Ectodermal cell (in vitro differentiated cells): ENCODE results near the gene ISG20.

Experiments used
- H3K27ac ChIP-seq: 2 replicates; pipeline ENCODE4 v1.7.0; 2013; ENCODE audit warnings: mild to moderate bottlenecking, low read depth, low read length; ENCODE audit not compliant: insufficient read depth, poor library complexity, severe bottlenecking
- H3K27me3 ChIP-seq: 2 replicates; pipeline ENCODE4 v1.7.0; 2013; ENCODE audit warnings: mild to moderate bottlenecking, low read length; ENCODE audit not compliant: insufficient read depth, control insufficient read depth, poor library complexity, severe bottlenecking
- H3K36me3 ChIP-seq: one replicate; pipeline ENCODE4 v1.7.0; 2013; ENCODE audit warnings: low read length; ENCODE audit not compliant: control insufficient read depth, insufficient read depth
- H3K4me1 ChIP-seq: one replicate; pipeline ENCODE4 v1.7.0; 2013; ENCODE audit warnings: low read length; ENCODE audit not compliant: control insufficient read depth, insufficient read depth
- H3K4me3 ChIP-seq: 2 replicates; pipeline ENCODE4 v1.7.0; 2013; ENCODE audit warnings: low read depth, low read length, control low read depth; ENCODE audit not compliant: insufficient read depth
- H3K9me3 ChIP-seq: 2 replicates; pipeline ENCODE4 v1.7.0; 2013; ENCODE audit warnings: mild to moderate bottlenecking, low read length, moderate library complexity; ENCODE audit not compliant: control insufficient read depth
- WGBS, 2 experiments: methylation state at CpG; one replicate each; pipeline ENCODE4 v1.1.7; 2013; ENCODE audit warnings: missing lambda C conversion rate in 2 of 2; 5-methylcytosine and 5-hydroxymethylcytosine counted together

Gene ISG20

DNA sequence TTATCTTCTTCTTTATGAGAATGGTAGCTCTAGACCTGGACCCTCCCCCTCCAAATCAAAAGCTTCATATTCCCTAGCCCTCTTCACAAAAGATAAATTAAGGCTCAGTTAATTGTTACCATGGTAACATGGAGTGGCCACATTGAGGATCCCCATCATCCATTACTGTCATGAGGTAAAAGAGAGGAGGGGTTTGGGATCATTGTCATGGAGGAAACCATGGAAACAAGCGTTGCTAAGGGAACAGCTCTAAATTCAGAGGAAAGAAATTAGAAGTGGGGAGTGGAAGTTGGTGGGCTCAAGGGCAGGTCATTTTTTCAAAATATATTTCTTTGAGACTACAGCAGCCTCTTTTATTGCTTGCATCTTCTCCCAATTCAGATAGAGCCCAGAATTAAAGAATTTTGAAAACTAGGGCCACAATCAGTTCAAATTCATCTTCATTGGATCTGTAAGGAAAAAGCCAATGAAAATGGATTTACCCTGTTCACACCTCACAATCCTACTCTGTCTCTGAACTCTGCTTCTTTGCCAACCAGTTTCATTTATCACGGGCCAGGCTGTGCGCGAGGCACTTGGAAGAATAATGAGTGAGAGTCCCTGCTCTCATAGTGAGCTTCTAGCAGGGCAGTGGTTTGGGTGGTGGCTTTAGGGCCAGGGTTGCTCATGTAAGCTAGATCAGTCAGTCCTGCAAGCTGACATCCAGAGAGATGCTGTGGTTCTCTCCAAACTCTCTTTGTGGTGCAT, 29.3 kb upstream of the ISG20 start:
- H3K36me3 ChIP-seq = no peaks in the 10 kb centered on the region
- H3K27ac ChIP-seq = no peak overlapping the region
- peaks cover 67% of the 10 kb centered on the region for H3K27me3 ChIP-seq
- peaks cover 40% of the 10 kb centered on the region for H3K4me1 ChIP-seq
- no peaks in the 10 kb centered on the region for H3K9me3 ChIP-seq
- H3K4me3 ChIP-seq = no peak overlapping the region
- 58 to 72% methylated on average over 4 of the region's 4 CpGs for WGBS, 2 experiments

DNA sequence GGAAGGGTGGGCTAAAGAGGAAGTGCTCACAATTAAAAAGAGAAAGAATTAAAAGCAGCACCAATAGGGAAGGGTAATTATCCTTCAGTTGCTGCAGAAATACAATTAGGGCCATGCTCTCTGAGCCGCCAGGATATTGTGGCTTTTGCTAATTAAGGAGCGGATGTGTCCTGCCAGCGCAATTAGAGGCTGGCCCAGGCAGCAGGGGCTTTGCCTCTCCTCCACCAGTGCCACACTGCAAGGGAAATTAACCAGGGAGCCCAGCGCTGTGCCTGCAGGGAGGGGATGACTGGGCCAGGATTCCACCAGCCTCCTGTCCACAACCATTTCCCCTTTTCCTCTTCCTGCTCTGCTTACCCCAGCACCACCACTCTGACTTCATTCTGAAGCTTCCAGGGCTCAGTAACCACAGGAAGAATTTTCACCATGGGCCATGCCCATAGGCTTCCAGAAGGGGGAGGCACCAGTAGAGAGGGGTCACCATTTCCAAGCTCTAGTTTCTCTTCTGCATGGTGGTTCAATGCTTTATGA, 28.1 kb upstream of the ISG20 start:
- H3K9me3 ChIP-seq = no peaks in the 10 kb centered on the region
- H3K4me1 ChIP-seq = peaks cover 28% of the 10 kb centered on the region
- 15 to 18% methylated on average over 4 of the region's 4 CpGs for WGBS, 2 experiments
- H3K27me3 ChIP-seq = peaks cover 54% of the 10 kb centered on the region
- H3K36me3 ChIP-seq = no peaks in the 10 kb centered on the region
- H3K27ac ChIP-seq = no peak overlapping the region
- no peak overlapping the region for H3K4me3 ChIP-seq

DNA sequence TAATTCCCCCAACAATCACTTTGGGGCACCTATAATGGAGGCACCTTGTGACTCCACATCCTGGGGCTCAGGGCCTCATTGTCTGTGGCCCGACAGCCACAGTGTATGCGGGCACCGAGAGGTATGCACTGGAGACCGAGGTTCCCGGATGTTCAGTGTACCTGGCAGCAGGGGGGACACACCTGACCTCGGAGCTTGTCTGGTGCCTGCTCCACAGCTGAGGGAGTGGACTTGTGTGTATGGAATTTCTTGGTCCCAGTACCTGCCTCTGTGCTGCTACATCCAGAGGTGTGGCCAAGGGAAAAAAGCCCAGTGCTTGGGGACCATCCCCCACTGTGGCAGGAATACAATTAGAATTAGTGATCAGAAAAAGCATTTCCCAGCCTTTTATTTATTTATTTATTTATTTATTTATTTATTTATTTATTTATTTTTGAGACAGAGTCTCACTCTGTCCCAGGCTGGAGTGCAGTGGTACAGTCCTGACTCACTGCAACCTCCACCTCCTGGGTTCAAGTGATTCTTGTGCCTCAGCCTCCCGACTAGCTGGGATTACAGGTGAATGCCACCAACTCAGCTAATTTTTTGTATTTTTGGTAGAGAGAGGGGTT, 26.5 kb upstream of the ISG20 start:
- 60 to 62% methylated on average over 7 of the region's 7 CpGs for WGBS, 2 experiments
- no peak overlapping the region for H3K27ac ChIP-seq
- no peaks in the 10 kb centered on the region for H3K36me3 ChIP-seq
- H3K4me1 ChIP-seq = peaks cover 22% of the 10 kb centered on the region
- H3K9me3 ChIP-seq = no peaks in the 10 kb centered on the region
- H3K4me3 ChIP-seq = no peak overlapping the region
- H3K27me3 ChIP-seq = peaks cover 39% of the 10 kb centered on the region

DNA sequence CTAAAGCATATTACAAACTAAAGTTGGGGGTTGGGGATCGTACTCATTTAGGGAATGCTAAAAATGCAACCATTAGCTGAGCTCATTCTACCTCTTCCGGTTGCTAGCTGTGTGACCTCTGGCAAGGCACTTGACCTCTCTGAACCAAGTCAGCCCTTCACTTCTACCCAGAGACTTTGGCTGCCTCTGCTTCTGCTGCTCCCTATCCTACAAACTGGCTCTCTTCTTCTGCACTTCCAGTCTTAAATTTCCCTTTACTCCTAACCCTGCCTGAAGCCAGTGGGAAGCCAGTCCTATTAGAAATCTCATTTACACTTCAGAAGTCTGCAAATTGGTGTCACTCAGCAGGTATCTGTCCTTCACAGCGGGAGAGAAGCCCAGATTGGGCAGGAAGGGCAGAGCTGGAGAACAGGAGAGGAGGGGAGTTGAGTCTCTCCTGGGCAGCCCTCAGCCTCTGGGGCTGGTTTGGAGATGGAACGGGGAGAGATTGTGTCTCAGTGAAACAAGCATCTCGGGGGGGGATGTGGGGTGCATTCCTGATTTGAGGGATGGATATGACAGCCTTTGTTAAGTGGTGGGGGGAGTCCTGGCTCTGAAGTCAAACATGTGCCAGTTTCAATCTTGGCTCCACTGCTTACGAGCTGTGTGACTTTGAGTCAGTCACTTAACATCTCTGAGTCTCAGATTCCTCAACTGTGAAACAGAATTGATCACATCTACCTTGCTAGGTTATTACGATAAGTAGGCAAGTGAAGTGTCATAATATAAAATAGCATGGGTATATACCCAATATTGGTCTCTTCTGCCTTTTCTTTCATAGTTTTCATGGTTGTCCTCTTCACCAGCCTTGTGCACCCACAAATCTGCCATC, 25.5 kb upstream of the ISG20 start:
- Histone ChIP-seq H3K4me1 (peaks cover 22% of the 10 kb centered on the region), H3K27ac (no peak overlapping the region), H3K4me3 (no peak overlapping the region), H3K9me3 (no peaks in the 10 kb centered on the region), H3K36me3 (no peaks in the 10 kb centered on the region), H3K27me3 (peaks cover 29% of the 10 kb centered on the region)
- 13 to 21% methylated on average over 6 to 7 of the region's 7 CpGs for WGBS, 2 experiments

DNA sequence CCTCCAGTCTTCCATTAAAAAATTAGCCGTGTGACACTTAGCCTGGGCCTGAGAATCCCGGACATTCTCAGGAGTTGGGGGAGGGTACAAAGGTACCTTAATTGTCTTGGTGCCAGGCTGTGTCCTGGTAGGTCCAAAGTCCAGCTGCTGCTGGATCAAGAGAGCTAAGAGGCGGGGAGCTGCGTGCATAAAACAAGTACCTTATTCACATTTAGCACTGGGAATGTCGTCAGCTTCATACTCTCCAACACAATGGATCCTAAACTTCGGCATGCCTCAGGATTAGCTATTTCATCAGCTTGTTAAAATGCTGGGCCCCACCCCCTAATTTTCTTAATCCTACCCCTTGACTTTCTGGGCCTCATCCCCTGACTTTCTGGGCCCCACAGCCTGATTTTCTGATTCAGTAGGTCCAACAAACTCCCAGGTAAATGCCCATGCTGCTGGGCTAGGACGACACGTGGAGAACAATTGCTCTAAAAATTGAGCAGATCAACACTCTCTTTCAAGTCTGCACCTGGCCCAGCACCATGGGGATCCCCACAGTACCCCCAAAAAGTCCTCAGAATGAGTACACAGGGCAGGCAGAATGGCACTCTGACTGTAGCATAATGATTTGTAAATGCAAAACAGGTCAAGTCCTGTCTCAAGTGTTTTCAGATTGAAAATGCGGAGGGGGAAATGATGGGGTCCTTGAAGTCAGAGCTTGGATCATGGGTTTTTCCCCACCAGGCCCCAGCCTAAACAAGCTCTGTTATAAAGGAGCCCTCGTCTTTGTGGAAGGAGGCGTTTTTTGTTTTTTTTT, 23.3 kb upstream of the ISG20 start:
- Histone ChIP-seq H3K4me1 (peaks cover 12% of the 10 kb centered on the region), H3K4me3 (no peak overlapping the region), H3K9me3 (no peaks in the 10 kb centered on the region), H3K27me3 (peaks cover 19% of the 10 kb centered on the region), H3K27ac (no peak overlapping the region), H3K36me3 (no peaks in the 10 kb centered on the region)
- WGBS, 2 experiments = 68 to 70% methylated on average over 11 of the region's 11 CpGs

DNA sequence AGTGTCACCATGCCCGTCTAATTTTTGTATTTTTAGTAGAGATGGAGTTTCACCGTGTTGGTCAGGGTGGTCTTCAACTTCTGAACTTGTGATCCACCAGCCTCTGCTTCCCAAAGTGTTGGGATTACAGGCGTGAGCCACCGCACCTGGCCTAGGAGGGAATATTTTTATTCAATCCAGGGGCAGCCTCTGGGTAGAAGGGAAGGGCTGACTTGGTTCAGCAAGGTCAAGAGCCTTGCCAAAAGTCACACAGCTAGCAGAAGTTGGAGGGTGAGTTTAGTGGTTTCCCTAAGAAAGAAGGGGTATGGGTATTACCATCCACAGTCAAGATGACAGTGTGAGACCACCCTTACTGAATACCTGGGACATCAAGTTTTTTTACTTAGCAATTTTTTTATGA, 22.6 kb upstream of the ISG20 start:
- no peak overlapping the region for H3K4me3 ChIP-seq
- H3K27ac ChIP-seq = no peak overlapping the region
- WGBS, 2 experiments = 84 to 87% methylated on average over 4 of the region's 4 CpGs
- peaks cover 6% of the 10 kb centered on the region for H3K4me1 ChIP-seq
- no peaks in the 10 kb centered on the region for H3K9me3 ChIP-seq
- H3K36me3 ChIP-seq = no peaks in the 10 kb centered on the region
- peaks cover 19% of the 10 kb centered on the region for H3K27me3 ChIP-seq

DNA sequence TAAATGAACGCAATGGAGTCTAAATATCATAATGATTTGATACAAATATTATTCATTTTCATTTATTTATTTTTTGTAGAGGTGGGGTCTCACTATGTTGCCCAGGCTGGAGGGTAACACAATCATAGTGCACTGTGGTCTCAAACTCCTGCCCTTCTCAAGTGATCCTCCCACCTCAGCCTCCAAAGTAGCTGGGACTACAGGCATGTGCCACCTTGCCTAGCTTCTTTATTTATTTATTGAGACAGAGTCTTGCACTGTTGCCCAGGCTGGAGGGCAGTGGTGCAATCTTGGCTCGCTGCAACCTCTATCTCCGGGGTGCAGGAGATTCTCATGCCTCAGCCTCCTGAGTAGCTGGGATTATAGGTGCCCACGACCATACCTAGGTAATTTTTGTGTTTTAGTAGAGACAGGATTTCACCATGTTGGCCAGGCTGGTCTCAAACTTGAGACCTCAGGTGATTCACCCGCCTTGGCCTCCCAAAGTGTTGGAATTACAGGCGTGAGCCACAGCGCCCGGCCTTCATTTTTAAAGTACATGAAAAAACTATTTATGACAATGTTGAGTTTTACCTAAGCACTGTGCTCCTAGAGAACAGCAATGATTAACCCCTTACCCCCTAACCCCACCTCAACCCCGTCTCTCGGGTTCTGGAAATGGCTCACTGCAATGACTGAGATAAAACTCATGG, 21.6 kb upstream of the ISG20 start:
- H3K27ac ChIP-seq = no peak overlapping the region
- 89 to 93% methylated on average over 9 of the region's 10 CpGs for WGBS, 2 experiments
- H3K36me3 ChIP-seq = no peaks in the 10 kb centered on the region
- peaks cover 6% of the 10 kb centered on the region for H3K4me1 ChIP-seq
- no peak overlapping the region for H3K4me3 ChIP-seq
- no peaks in the 10 kb centered on the region for H3K9me3 ChIP-seq
- H3K27me3 ChIP-seq = peaks cover 15% of the 10 kb centered on the region

DNA sequence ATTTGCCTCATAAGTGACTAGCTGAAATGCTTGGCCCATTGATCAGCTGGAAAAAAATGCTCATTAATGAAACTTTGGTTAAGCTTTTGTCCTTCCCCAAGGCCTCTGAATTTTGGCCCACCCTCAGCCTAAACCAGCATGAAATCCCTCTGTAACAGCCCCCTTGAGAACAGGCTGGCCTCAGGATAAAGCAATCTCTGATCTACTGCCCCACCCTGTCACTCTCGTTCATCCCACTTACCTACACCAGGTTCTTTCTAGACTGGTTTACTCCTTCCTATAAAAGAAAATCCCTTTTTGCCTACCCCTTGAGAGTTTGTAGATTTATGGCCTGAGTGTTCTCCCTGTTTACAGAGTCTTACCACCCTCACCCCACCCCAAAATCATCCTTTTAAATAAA, 21.0 kb upstream of the ISG20 start:
- Histone ChIP-seq H3K27me3 (peaks cover 14% of the 10 kb centered on the region), H3K36me3 (no peaks in the 10 kb centered on the region), H3K9me3 (no peaks in the 10 kb centered on the region), H3K27ac (no peak overlapping the region), H3K4me3 (no peak overlapping the region), H3K4me1 (peaks cover 8% of the 10 kb centered on the region)
- 41 to 78% methylated on average over 1 of the region's 1 CpG for WGBS, 2 experiments

DNA sequence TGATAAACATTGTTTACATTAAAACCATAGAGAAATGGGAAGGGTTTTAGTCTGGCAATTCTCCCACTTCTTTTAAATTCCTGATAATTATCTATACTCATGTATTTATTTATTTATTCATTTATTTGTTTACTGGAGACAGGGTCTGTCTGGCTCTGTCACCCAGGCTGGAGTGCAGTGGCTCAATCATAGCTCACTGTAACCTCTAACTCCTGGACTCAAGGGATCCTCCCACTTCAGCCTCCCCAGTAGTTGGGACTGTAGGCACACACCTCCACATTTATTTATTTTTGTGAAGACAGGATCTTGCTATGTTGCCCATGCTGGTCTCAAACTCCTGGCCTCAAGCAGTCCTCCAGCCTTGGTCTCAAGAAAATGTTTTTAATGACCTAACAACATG, 20.1 kb upstream of the ISG20 start:
- Histone ChIP-seq H3K4me3 (no peak overlapping the region), H3K27ac (no peak overlapping the region), H3K4me1 (peaks cover 11% of the 10 kb centered on the region), H3K27me3 (peaks cover 7% of the 10 kb centered on the region), H3K36me3 (no peaks in the 10 kb centered on the region), H3K9me3 (no peaks in the 10 kb centered on the region)
